ENCODE results near the gene MPP2.

MPP2 gene

GRCh38 chr17:43832976-43833829, 74.1 kb downstream of the MPP2 start, which contains the start of gene MPP3:
MPP3 (minus strand) TSS chr17:43833146; CDS start chr17:43831906, 1,240 bp downstream.
- H3K4me3 ChIP-seq (ENCODE audit: low read length): no peak within 1 kb of the TSS
- peaks cover 5% of the 10 kb centered on the region; the same call in 1 of the 2 replicates for H3K27me3 ChIP-seq (ENCODE audit: low read depth, low read length)
- no peak within 1 kb of the TSS for H2AFZ ChIP-seq (ENCODE audit: low read depth, low read length)
- H3K9ac ChIP-seq (ENCODE audit: low read length): no peak within 1 kb of the TSS
- H3K36me3 ChIP-seq (replicated peaks; ENCODE audit: low read depth, low read length): no peaks in the 10 kb centered on the region
- no peak for TF ChIP-seq CTCF (IDR thresholded peaks at IDR 0.05; ENCODE audit: low read depth, low read length)
- TF ChIP-seq EZH2phosphoT487 (IDR thresholded peaks at IDR 0.05; ENCODE audit: low read depth): no peak
- no peaks in the 10 kb centered on the region for H4K20me1 ChIP-seq (ENCODE audit: insufficient read depth, low read length)
- H3K4me1 ChIP-seq (ENCODE audit: low read length): peaks cover 8% of the 10 kb centered on the region
- H3K79me2 ChIP-seq (ENCODE audit: low read length): no peaks in the 10 kb centered on the region
- H3K4me2 ChIP-seq (ENCODE audit: low read length): no peak within 1 kb of the TSS
- no peak within 1 kb of the TSS for H3K27ac ChIP-seq (ENCODE audit: low read length)
- H3K9me3 ChIP-seq (ENCODE audit: insufficient read depth, low read length): no peaks in the 10 kb centered on the region

- TF ChIP-seq CTCF (IDR thresholded peaks at IDR 0.05; ENCODE audit: low read depth, low read length) (no peak), EZH2phosphoT487 (IDR thresholded peaks at IDR 0.05; ENCODE audit: low read depth) (no peak)
- no peak overlapping the region for H3K4me3 ChIP-seq (ENCODE audit: low read length)
Measured at GRCh38 chr17:43832168-43832975, 75.0 kb downstream of the MPP2 start.

GRCh38 chr17:43831633-43832032, 75.7 kb downstream of the MPP2 start:
- no peaks in the 10 kb centered on the region for H3K9me3 ChIP-seq (ENCODE audit: insufficient read depth, low read length)
- H3K4me2 ChIP-seq (ENCODE audit: low read length): no peak overlapping the region
- H3K4me3 ChIP-seq (ENCODE audit: low read length): no peak overlapping the region
- H4K20me1 ChIP-seq (ENCODE audit: insufficient read depth, low read length): no peaks in the 10 kb centered on the region
- H3K79me2 ChIP-seq (ENCODE audit: low read length): no peaks in the 10 kb centered on the region
- peaks cover 8% of the 10 kb centered on the region for H3K4me1 ChIP-seq (ENCODE audit: low read length)
- H2AFZ ChIP-seq (ENCODE audit: low read depth, low read length): no peak overlapping the region
- TF ChIP-seq CTCF (IDR thresholded peaks at IDR 0.05; ENCODE audit: low read depth, low read length): no peak
- TF ChIP-seq EZH2phosphoT487 (IDR thresholded peaks at IDR 0.05; ENCODE audit: low read depth): no peak
- no peak overlapping the region for H3K9ac ChIP-seq (ENCODE audit: low read length)
- H3K27me3 ChIP-seq (ENCODE audit: low read depth, low read length): peaks cover 5% of the 10 kb centered on the region; the same call in 1 of the 2 replicates
- H3K36me3 ChIP-seq (replicated peaks; ENCODE audit: low read depth, low read length): no peaks in the 10 kb centered on the region
- H3K27ac ChIP-seq (ENCODE audit: low read length): no peak overlapping the region

More at GRCh38 chr17:43832168-43832975, 75.0 kb downstream of the MPP2 start:
- Histone ChIP-seq H2AFZ (ENCODE audit: low read depth, low read length) (no peak overlapping the region), H3K27ac (ENCODE audit: low read length) (no peak overlapping the region), H3K27me3 (ENCODE audit: low read depth, low read length) (peaks cover 5% of the 10 kb centered on the region; the same call in 1 of the 2 replicates), H3K9ac (ENCODE audit: low read length) (no peak overlapping the region), H4K20me1 (ENCODE audit: insufficient read depth, low read length) (no peaks in the 10 kb centered on the region), H3K36me3 (replicated peaks; ENCODE audit: low read depth, low read length) (no peaks in the 10 kb centered on the region), H3K79me2 (ENCODE audit: low read length) (no peaks in the 10 kb centered on the region), H3K4me2 (ENCODE audit: low read length) (no peak overlapping the region), H3K9me3 (ENCODE audit: insufficient read depth, low read length) (no peaks in the 10 kb centered on the region), H3K4me1 (ENCODE audit: low read length) (peaks cover 8% of the 10 kb centered on the region)

Measured in OCI-LY3 (cell line).